ENCODE measurements around the gene SHOC1. TPM values are rescaled to one million over a fixed set of nuclear protein-coding genes. Genes with fewer than 3 reads are reported as not detected.

SHOC1 gene
- total RNA-seq (2012; rRNA removed): not detected in 2 replicates
- polyA plus RNA-seq (2012; rRNA removed): 0.03 TPM in 1 of 2 replicates, not detected in the other
- not detected in 2 replicates for polyA plus RNA-seq (2012; cell fraction: cytosol; rRNA removed)
- 0.13 TPM in 1 of 2 replicates, not detected in the other for polyA plus RNA-seq (2012; cell fraction: nucleus; rRNA removed; ENCODE audit: low replicate concordance)
- Bru-seq, nascent RNA: percentile 18 among the genes with signal in this experiment
- BruChase-seq, experiment 1, labeled RNA remaining after a 6-hour chase: percentile 21 among the genes with signal in this experiment
- percentile 14 among the genes with signal in this experiment for BruChase-seq, experiment 2, labeled RNA remaining after a 2-hour chase
- long read RNA-seq: 0 reads

DNA sequence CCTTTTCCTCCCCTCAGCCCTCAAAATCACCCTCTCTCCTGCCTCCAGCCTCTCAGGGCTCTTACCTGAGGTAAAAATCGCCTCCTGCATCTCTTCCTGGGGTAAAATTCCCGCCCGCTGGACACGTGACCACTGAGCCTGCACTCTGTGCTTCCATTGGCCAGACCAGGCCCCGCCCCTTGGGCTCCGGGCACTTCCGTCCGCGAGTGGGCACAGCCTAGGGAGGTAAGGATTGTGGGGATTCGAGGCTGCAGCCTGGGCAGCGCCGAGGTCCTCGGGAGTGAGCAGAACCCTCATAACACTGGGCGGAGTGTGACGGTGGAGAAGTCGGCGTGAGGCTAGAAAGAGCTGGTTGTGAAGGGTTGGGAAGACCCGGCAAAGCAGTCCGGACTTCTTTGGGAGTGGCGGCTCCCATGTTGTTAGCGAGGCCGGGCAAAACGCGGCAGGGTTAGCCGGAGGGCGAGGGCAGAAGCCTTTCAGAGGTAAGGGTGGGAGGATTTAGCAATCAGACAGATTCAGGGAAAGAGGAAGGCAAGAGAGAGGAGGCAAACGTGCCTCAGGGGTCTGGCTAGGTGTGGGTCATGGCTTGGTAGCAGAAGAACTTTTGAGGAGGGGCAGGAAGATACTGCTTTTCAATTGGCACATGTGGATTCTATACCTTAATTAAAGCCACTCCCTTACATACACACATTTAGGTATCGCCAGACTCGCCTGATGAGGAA is at the start of gene SHOC1:
Gene SHOC1 (minus strand): TSS at position 103 of the 722 bp plus-strand sequence. CDS start 3,519 bp downstream, outside the sequence.
- Histone ChIP-seq H3K23ac (ENCODE audit: low read depth, low read length) (no peak within 1 kb of the TSS), H3K79me1 (ENCODE audit: low read depth in 1 of 2, low read length in 2 of 2) (no peaks in the 10 kb centered on the region), H3K4me1 (ENCODE audit: control insufficient read depth, insufficient read depth, low read length) (no peaks in the 10 kb centered on the region), H3K4me2 (ENCODE audit: low read depth, low read length) (no peak within 1 kb of the TSS), H3K4ac (ENCODE audit: low read depth, low read length) (no peak within 1 kb of the TSS), H3K56ac (ENCODE audit: extremely low read depth, insufficient read depth, low read length) (no peak within 1 kb of the TSS), H3K9ac (ENCODE audit: low read depth, low read length) (no peak within 1 kb of the TSS), H2AK9ac (replicated peaks; ENCODE audit: low read depth, low read length, poor library complexity) (peak within 1 kb of the TSS; percentile 42), H3K9me3 (ENCODE audit: control insufficient read depth, insufficient read depth, low read length) (peaks cover 2% of the 10 kb centered on the region; the same call in 1 of the 2 replicates), H2BK120ac (ENCODE audit: low read depth, low read length) (no peak within 1 kb of the TSS), H3K36me3 (ENCODE audit: control insufficient read depth, insufficient read depth, low read length) (peaks cover 1% of the 10 kb centered on the region; the same call in 1 of the 2 replicates), H4K20me1 (ENCODE audit: insufficient read depth, low read length) (no peaks in the 10 kb centered on the region), H4K8ac (ENCODE audit: low read depth in 2 of 2, low read length in 2 of 2) (no peak within 1 kb of the TSS), H3K4me3 (ENCODE audit: insufficient read depth, low read depth, low read length) (no peak within 1 kb of the TSS), H3K27me3 (ENCODE audit: control insufficient read depth, insufficient read depth, low read length) (no peaks in the 10 kb centered on the region), H3K18ac (ENCODE audit: low read depth, low read length) (no peak within 1 kb of the TSS), H2BK15ac (ENCODE audit: low read depth, low read length) (no peak within 1 kb of the TSS), H4K91ac (ENCODE audit: insufficient read depth, low read depth, low read length) (no peak within 1 kb of the TSS), H3K14ac (replicated peaks; ENCODE audit: low read depth, low read length) (no peak within 1 kb of the TSS), H4K5ac (ENCODE audit: low read depth, low read length) (no peak within 1 kb of the TSS), H2BK20ac (ENCODE audit: low read depth, low read length) (no peak within 1 kb of the TSS), H2AK5ac (ENCODE audit: low read depth, low read length) (no peak within 1 kb of the TSS), H3K27ac (ENCODE audit: insufficient read depth, low read length) (no peak within 1 kb of the TSS), H3K9me1 (ENCODE audit: insufficient read depth, low read length) (no peaks in the 10 kb centered on the region), H2BK5ac (ENCODE audit: low read depth, low read length, poor library complexity, severe bottlenecking) (no peak within 1 kb of the TSS), H2AFZ (replicated peaks; ENCODE audit: low read length, poor library complexity) (peak within 1 kb of the TSS; percentile 15)
- no peak for DNase-seq
- 90% methylated on average over 18 of the region's 29 CpGs; no CpG with 5 or more reads in 1 of the 2 experiments for WGBS, 2 experiments (ENCODE audit: extremely low coverage in 2 of 2, insufficient read length in 1 of 2)
- BruUV-seq (replicated peaks): no TSS peak
- POLR2A ChIA-PET (ENCODE audit: unreplicated experiment): no interaction called here
- in situ Hi-C loops (cut with MboI; ENCODE audit: low sequenced_read_pairs): no loop called here
- dilution Hi-C loops (cut with HindIII; ENCODE audit: low sequenced_read_pairs, unreplicated experiment): no loop called here
- TF ChIP-seq MAFK (IDR thresholded peaks at IDR 0.05; ENCODE audit: low read depth, low read length) (no peak), CHD1 (IDR thresholded peaks at IDR 0.05; ENCODE audit: low read depth, low read length) (no peak), MXI1 (IDR thresholded peaks at IDR 0.05; ENCODE audit: borderline replicate concordance, low read depth, low read length) (no peak), RFX5 (IDR thresholded peaks at IDR 0.05; ENCODE audit: low read depth, low read length) (no peak), POLR2A (IDR thresholded peaks at IDR 0.05; ENCODE audit: low read depth, low read length) (no peak)
- no peak for ATAC-seq (ENCODE audit: low read depth)
- CTCF ChIA-PET: no interaction called here
- intact Hi-C loops (cut with micrococcal nuclease): no loop called here

Data from IMR-90 (cell line).